Left ventricle myocardium inferior (tissue), 1 donor: ENCODE data around the gene PYROXD2. TPM values are rescaled to one million over a fixed set of nuclear protein-coding genes. Genes with fewer than 3 reads are reported as not detected.

Experiments
- DNase-seq: peaks from one replicate; pipeline ENCODE4 v3.0.0-alpha.2; 2020
- H3K27ac ChIP-seq: fragments of 200-600 bp; replicated peaks from 2 replicates; pipeline ENCODE4 v1.8.0; 2021
- H3K27me3 ChIP-seq: fragments of 200-600 bp; 2 replicates; pipeline ENCODE4 v1.8.0; 2021; ENCODE audit warnings: low read depth
- H3K36me3 ChIP-seq: fragments of 200-600 bp; 2 replicates; pipeline ENCODE4 v1.8.0; 2021
- H3K4me1 ChIP-seq: fragments of 200-600 bp; 2 replicates; pipeline ENCODE4 v1.8.0; 2021
- H3K4me3 ChIP-seq: fragments of 200-600 bp; 2 replicates; pipeline ENCODE4 v1.8.0; 2021; ENCODE audit warnings: mild to moderate bottlenecking, moderate library complexity
- H3K9me3 ChIP-seq: fragments of 200-600 bp; replicated peaks from 2 replicates; pipeline ENCODE4 v1.8.0; 2021
- intact Hi-C: fragments of 100-400 bp; cut with micrococcal nuclease; formaldehyde crosslinking; loops from one replicate; pipeline ENCODE4 v1.11.0; 2022
- total RNA-seq: library from RNA; stranded (reverse); fragmentation: NEBNext Ultra II Directional; extraction: Animal tissue kit (Norgen Biotek cat#: 25700); gene quantifications from one replicate; pipeline ENCODE4 v1.2.1, GENCODE V29; 2021
- TF ChIP-seq, protein P1 (sequence below): fragments of 200-600 bp; IDR thresholded peaks from 2 replicates; pipeline ENCODE4 v1.8.0; 2021; ENCODE audit warnings: antibody characterized with exemption, mild to moderate bottlenecking, borderline replicate concordance
- donor health status: DM: no; HTN: yes; CAD: no; lungs with severe emphysema.

Gene PYROXD2
- total RNA-seq, 1 donor from 2014 or later: 10.4 TPM

DNA sequence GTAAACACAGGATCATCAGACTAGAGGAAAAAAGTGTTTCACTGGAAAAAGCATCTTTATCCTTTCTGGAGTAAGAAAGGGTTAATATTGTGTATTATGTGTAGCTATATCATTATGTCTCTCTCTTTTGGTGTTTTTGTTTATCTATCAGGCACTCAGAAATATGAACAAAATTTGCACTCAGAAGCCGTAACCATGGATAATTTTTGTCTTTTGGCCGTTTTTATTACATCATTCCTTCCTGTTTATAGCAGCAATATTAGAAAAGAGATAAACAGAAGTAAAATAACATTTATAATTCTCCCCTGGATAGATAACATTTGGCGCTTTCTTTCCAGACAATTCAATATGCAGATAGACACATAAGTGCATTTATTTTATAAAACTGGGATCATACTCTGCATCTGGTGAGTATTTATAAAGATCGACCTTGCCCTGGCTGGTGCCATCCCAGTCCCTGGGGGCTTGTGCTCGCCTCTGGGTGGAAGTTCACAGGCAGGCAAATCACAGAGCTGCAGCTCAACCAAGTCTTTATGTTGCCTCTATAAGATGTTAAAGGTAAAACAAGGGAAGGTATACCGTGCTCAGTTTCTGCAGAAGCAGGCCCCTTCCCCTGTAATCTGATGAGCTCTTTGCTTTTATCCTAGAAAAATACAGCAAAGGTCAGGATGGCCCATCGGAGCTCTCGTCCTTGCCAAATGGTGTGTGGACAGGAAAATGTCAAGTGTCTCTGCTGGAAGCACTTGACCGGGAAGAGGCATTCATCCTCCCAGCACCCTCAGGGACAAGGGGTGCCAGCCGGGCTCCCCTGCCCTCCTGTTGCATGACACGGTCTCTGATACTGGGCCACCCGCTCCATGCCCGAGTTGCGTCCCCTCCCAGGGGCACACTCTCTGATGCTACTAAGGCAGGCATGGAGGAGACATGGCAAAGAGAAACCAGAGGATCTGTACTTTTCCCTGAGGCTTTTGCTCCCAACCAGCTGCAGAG, 43.9 kb downstream of the PYROXD2 start:
- peaks cover 4% of the 10 kb centered on the region for H3K27me3 ChIP-seq
- H3K4me1 ChIP-seq: peaks cover 30% of the 10 kb centered on the region
- H3K27ac ChIP-seq: no peak overlapping the region
- TF ChIP-seq, protein P1, sequence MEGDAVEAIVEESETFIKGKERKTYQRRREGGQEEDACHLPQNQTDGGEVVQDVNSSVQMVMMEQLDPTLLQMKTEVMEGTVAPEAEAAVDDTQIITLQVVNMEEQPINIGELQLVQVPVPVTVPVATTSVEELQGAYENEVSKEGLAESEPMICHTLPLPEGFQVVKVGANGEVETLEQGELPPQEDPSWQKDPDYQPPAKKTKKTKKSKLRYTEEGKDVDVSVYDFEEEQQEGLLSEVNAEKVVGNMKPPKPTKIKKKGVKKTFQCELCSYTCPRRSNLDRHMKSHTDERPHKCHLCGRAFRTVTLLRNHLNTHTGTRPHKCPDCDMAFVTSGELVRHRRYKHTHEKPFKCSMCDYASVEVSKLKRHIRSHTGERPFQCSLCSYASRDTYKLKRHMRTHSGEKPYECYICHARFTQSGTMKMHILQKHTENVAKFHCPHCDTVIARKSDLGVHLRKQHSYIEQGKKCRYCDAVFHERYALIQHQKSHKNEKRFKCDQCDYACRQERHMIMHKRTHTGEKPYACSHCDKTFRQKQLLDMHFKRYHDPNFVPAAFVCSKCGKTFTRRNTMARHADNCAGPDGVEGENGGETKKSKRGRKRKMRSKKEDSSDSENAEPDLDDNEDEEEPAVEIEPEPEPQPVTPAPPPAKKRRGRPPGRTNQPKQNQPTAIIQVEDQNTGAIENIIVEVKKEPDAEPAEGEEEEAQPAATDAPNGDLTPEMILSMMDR: no peak
- H3K36me3 ChIP-seq: no peaks in the 10 kb centered on the region
- no peak overlapping the region for H3K4me3 ChIP-seq
- no peak for DNase-seq
- H3K9me3 ChIP-seq: no peaks in the 10 kb centered on the region
- intact Hi-C loops: no loop called here

DNA sequence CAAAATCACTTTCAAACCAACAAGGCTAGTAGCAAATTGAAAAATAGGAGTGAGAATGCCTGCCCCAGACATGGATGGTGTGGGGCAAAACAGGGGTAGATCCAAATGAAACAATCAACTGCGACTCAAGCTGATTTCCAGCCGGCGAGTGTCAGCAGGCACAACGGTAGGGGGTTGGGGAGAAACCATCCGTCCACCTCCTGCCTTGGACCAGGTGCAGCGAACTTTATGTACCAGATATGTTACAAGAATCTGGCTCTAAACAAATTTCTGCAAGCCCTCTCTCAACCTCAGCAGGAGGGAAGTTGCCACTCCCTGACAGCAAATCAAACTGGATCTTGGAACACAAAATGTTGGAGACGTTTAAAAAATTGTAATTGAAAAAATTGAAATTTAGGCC, 45.2 kb downstream of the PYROXD2 start:
- DNase-seq: no peak
- H3K36me3 ChIP-seq: no peaks in the 10 kb centered on the region
- TF ChIP-seq, protein P1: no peak
- no peaks in the 10 kb centered on the region for H3K9me3 ChIP-seq
- H3K4me1 ChIP-seq: peaks cover 29% of the 10 kb centered on the region
- H3K27me3 ChIP-seq: peaks cover 4% of the 10 kb centered on the region
- no peak overlapping the region for H3K27ac ChIP-seq
- H3K4me3 ChIP-seq: no peak overlapping the region
- intact Hi-C loops: no loop called here

DNA sequence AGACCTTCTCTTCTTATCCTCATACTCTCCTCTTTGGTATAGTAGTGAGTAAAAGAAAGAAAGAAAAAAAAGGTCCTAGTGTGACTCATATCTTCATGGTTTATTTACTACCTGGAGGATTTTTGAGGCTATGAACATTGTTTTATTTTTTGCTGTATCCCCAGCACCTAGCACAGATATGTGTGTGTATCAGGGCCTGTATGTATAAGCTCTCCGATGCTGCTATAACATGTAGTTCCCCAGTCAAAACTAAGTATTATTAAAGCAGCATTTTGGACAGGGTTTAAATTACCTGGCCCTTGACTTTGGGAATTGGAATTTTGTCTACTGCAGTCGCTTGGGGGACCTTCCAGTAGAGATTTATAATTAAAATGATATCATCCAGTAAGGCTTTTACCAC, 46.3 kb downstream of the PYROXD2 start:
- intact Hi-C loops: no loop called here
- Histone ChIP-seq H3K27ac (no peak overlapping the region), H3K36me3 (no peaks in the 10 kb centered on the region), H3K9me3 (no peaks in the 10 kb centered on the region), H3K4me1 (peaks cover 18% of the 10 kb centered on the region), H3K4me3 (no peak overlapping the region), H3K27me3 (peaks cover 4% of the 10 kb centered on the region)
- DNase-seq: no peak
- TF ChIP-seq, protein P1: no peak

DNA sequence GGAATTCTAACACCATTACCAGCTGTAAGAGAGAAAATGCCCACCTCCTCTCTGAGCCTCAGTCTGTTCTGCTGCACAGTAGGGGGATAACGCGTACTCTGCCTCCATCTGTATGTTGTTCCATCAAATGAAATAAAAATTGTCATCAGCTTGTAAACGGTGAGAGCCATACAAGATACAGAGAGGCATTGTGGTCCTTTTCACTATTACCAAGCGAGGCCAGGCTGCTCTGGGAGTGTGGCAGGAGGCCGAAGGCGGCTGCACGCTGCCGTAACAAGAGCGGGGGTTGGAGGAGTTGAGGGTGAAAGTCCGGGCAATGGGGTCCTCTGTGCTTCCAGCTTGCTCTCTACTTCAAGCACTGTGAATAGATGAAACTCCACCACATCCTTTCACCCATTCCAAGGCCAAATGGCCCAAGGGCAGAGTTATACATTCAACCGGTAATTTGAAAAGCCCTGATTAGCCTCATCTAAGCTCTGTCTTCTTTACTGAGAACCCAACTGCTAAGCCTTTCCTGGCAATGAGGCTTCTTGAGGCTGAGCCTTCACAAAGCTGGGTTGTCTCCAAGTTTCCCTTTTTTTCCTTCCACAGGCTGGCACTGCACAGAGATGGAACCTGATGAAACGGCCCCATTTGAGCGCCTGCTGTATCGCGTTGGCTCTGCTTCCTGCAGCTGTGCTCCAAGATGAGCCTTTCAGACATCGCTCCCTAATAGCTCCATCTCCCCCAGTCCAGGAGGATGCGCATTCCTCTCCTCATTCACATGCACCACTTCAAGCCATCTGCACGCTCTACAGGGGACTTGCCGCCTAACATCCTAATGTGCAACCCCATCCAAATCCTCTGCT, 47.2 kb downstream of the PYROXD2 start:
- Histone ChIP-seq H3K36me3 (no peaks in the 10 kb centered on the region), H3K27ac (no peak overlapping the region), H3K27me3 (peaks cover 4% of the 10 kb centered on the region), H3K4me1 (peaks cover 13% of the 10 kb centered on the region), H3K4me3 (no peak overlapping the region), H3K9me3 (no peaks in the 10 kb centered on the region)
- TF ChIP-seq, protein P1: no peak
- intact Hi-C loops: no loop called here
- no peak for DNase-seq

DNA sequence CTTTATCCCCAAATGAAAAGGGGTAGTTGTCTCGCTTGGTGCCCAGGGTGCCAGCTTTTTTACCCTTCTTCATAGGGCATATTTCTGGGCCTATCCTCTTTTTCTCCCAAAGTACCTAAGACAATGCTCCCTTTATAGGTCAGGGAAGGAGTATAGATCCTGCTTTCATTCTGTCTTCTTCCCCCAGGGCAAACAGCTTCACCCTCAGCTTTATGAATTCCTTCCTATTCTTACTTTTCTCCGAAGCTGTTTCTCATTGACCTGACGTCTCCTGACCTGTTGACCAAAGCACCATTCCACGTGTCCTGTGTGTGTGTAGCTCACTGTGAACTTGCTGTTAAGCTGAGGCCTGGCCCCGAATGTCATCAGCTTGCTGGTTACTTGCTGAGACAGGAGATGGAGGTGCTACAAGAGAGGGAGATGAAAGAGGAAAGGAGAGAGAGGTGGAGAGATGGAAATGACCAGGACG, 48.9 kb downstream of the PYROXD2 start:
- Histone ChIP-seq H3K27me3 (peaks cover 4% of the 10 kb centered on the region), H3K27ac (no peak overlapping the region), H3K4me1 (peaks cover 18% of the 10 kb centered on the region), H3K9me3 (no peaks in the 10 kb centered on the region), H3K36me3 (no peaks in the 10 kb centered on the region), H3K4me3 (no peak overlapping the region)
- TF ChIP-seq, protein P1: no peak
- intact Hi-C loops: no loop called here
- no peak for DNase-seq
